KMS-11 (cell line): ENCODE data around the gene GTPBP3.
"Not testable (repeated sequence)": the region's sequence is repeated elsewhere in the genome, so short reads cannot be mapped to it uniquely, and the experiment has no call there.

Experiments
- H2AFZ ChIP-seq: fragments of 200-600 bp; sonication (generic); 2 replicates; pipeline ENCODE4 v1.6.1; 2016; ENCODE audit warnings: antibody characterized with exemption, mixed run types, low read depth
- H3K27ac ChIP-seq: fragments of 200-600 bp; sonication (generic); 2 replicates; pipeline ENCODE4 v1.6.1; 2016; ENCODE audit warnings: mild to moderate bottlenecking, mixed run types
- H3K27me3 ChIP-seq: fragments of 200-600 bp; sonication (generic); 2 replicates; pipeline ENCODE4 v1.6.1; 2017; ENCODE audit warnings: mild to moderate bottlenecking, low read depth, mixed run types, moderate library complexity; ENCODE audit not compliant: insufficient read depth
- H3K36me3 ChIP-seq: fragments of 200-600 bp; sonication (generic); 2 replicates; pipeline ENCODE4 v1.6.1; 2017; ENCODE audit warnings: mild to moderate bottlenecking, mixed run types; ENCODE audit not compliant: insufficient read depth
- H3K4me1 ChIP-seq: fragments of 200-600 bp; sonication (generic); 2 replicates; pipeline ENCODE4 v1.6.1; 2016; ENCODE audit warnings: mild to moderate bottlenecking, low read depth, mixed run types; ENCODE audit not compliant: poor library complexity, severe bottlenecking
- H3K4me2 ChIP-seq: fragments of 200-600 bp; sonication (generic); 2 replicates; pipeline ENCODE4 v1.7.0; 2016; ENCODE audit warnings: mild to moderate bottlenecking, mixed run types
- H3K4me3 ChIP-seq: fragments of 200-600 bp; sonication (generic); IDR thresholded peaks from 2 replicates; pipeline ENCODE4 v1.6.1; 2017; ENCODE audit warnings: low read depth, low read length, mixed read lengths; ENCODE audit not compliant: insufficient read depth
- H3K79me2 ChIP-seq: fragments of 200-600 bp; sonication (generic); 2 replicates; pipeline ENCODE4 v1.6.1; 2016; ENCODE audit warnings: low read depth, mixed run types; ENCODE audit not compliant: insufficient read depth
- H3K9ac ChIP-seq: fragments of 200-600 bp; sonication (generic); 2 replicates; pipeline ENCODE4 v1.6.1; 2016; ENCODE audit warnings: mild to moderate bottlenecking, mixed run types
- H4K20me1 ChIP-seq: fragments of 200-600 bp; sonication (generic); 2 replicates; pipeline ENCODE4 v1.6.1; 2016; ENCODE audit warnings: mild to moderate bottlenecking, mixed run types; ENCODE audit not compliant: insufficient read depth
- TF ChIP-seq, protein P1 (sequence below): fragments of 200-600 bp; sonication (generic); conservative IDR thresholded peaks from 2 replicates; pipeline ENCODE4 v1.6.1; 2017; ENCODE audit warnings: low read depth, mild to moderate bottlenecking, antibody characterized with exemption, low read length, moderate library complexity, mixed read lengths

The GTPBP3 gene

GRCh38 chr19:17358395-17358794, 21.0 kb downstream of the GTPBP3 start:
- no peak overlapping the region for H2AFZ ChIP-seq

GRCh38 chr19:17359905-17360800, 22.8 kb downstream of the GTPBP3 start:
- Histone ChIP-seq H3K9ac (no peak overlapping the region), H3K4me3 (no peak overlapping the region), H3K27ac (no peak overlapping the region), H3K4me1 (no peaks in the 10 kb centered on the region), H4K20me1 (no peaks in the 10 kb centered on the region), H3K4me2 (no peak overlapping the region), H3K27me3 (peaks cover 7% of the 10 kb centered on the region; the same call in 1 of the 2 replicates), H2AFZ (no peak overlapping the region), H3K79me2 (no peaks in the 10 kb centered on the region), H3K36me3 (no peaks in the 10 kb centered on the region)
- TF ChIP-seq, protein P1, sequence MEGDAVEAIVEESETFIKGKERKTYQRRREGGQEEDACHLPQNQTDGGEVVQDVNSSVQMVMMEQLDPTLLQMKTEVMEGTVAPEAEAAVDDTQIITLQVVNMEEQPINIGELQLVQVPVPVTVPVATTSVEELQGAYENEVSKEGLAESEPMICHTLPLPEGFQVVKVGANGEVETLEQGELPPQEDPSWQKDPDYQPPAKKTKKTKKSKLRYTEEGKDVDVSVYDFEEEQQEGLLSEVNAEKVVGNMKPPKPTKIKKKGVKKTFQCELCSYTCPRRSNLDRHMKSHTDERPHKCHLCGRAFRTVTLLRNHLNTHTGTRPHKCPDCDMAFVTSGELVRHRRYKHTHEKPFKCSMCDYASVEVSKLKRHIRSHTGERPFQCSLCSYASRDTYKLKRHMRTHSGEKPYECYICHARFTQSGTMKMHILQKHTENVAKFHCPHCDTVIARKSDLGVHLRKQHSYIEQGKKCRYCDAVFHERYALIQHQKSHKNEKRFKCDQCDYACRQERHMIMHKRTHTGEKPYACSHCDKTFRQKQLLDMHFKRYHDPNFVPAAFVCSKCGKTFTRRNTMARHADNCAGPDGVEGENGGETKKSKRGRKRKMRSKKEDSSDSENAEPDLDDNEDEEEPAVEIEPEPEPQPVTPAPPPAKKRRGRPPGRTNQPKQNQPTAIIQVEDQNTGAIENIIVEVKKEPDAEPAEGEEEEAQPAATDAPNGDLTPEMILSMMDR = no peak

More at GRCh38 chr19:17358395-17358794, 21.0 kb downstream of the GTPBP3 start:
- H3K4me1 ChIP-seq = no peaks in the 10 kb centered on the region
- H3K4me2 ChIP-seq = no peak overlapping the region
- peaks cover 11% of the 10 kb centered on the region; the same call in 1 of the 2 replicates for H3K27me3 ChIP-seq
- no peaks in the 10 kb centered on the region for H3K79me2 ChIP-seq
- H3K4me3 ChIP-seq = no peak overlapping the region
- TF ChIP-seq, protein P1 = no peak
- H4K20me1 ChIP-seq = no peaks in the 10 kb centered on the region
- no peak overlapping the region for H3K27ac ChIP-seq
- no peaks in the 10 kb centered on the region for H3K36me3 ChIP-seq
- no peak overlapping the region for H3K9ac ChIP-seq

- not testable (repeated sequence) for H3K4me1 ChIP-seq, H3K4me3 ChIP-seq, H3K36me3 ChIP-seq, H3K4me2 ChIP-seq, H2AFZ ChIP-seq, H3K27me3 ChIP-seq, H3K79me2 ChIP-seq, H3K9ac ChIP-seq, H3K27ac ChIP-seq, H4K20me1 ChIP-seq
Measured at GRCh38 chr19:17363852-17364605, 26.7 kb downstream of the GTPBP3 start.

- Histone ChIP-seq H3K27me3 (0 out of 2 replicates have a peak, but pooled peaks cover 3% of the 10 kb centered on the region), H3K27ac (no peak overlapping the region), H3K36me3 (no peaks in the 10 kb centered on the region), H3K4me1 (no peaks in the 10 kb centered on the region), H4K20me1 (no peaks in the 10 kb centered on the region), H3K4me2 (no peak overlapping the region), H2AFZ (no peak overlapping the region), H3K9ac (no peak overlapping the region), H3K4me3 (no peak overlapping the region), H3K79me2 (no peaks in the 10 kb centered on the region)
- TF ChIP-seq, protein P1 = no peak
Measured at GRCh38 chr19:17365361-17365760, 28.0 kb downstream of the GTPBP3 start.
